ENCODE measurements around the gene CNOT1. TPM values are rescaled to one million over a fixed set of nuclear protein-coding genes. Genes with fewer than 3 reads are reported as not detected.

Gene CNOT1
- total RNA-seq, 4 donors from 2014 or later: 122 to 257 (median 178) TPM

GRCh38 chr16:58658796-58659211 lies 29.2 kb upstream of the CNOT1 start:
- Histone ChIP-seq H3K27ac (no peak overlapping the region), H3K36me3 (no peaks in the 10 kb centered on the region), H3K9me3 (no peaks in the 10 kb centered on the region), H3K4me1 (peaks cover 0 to 15% (median 3%) of the 10 kb centered on the region in 4 donors), H3K27me3 (no peaks in the 10 kb centered on the region), H3K4me3 (no peak overlapping the region)
- WGBS, 2 donors (ENCODE audit: low coverage in 1 of 2): 79% methylated on average over 3 of the region's 3 CpGs; no CpG with 5 or more reads in 1 of the 2 donors
- in situ Hi-C loops (cut with MboI; ENCODE audit: low pct_ligation_motif_present in 1 of 4, low pct_unique_long_range_greater_than_20kb in 1 of 4, low sequenced_read_pairs in 3 of 4) (loop anchor here in 2 of 4 donors (25.0 kb wide), 2 partner anchors 322 to 647 kb away; partner anchors contain the start of genes USB1 (in 1 of the 2) and ZNF319 (in 1 of the 2)), intact Hi-C loops (cut with DNase I; ENCODE audit: low total_unique reads) (no loop called here)
- no peak for DNase-seq
- TF ChIP-seq EP300 (IDR thresholded peaks at IDR 0.05; ENCODE audit: low read depth): no peak
- no peak for TF ChIP-seq CTCF (IDR thresholded peaks at IDR 0.05)

- H3K4me1 ChIP-seq: peaks cover 0 to 15% (median 3%) of the 10 kb centered on the region in 4 donors
- no peak overlapping the region for H3K4me3 ChIP-seq
- DNase-seq: no peak
- H3K27me3 ChIP-seq: no peaks in the 10 kb centered on the region
- H3K36me3 ChIP-seq: no peaks in the 10 kb centered on the region
- 70 to 74% methylated on average over 2 to 4 of the region's 4 CpGs for WGBS, 2 donors (ENCODE audit: low coverage in 1 of 2)
- intact Hi-C loops (cut with DNase I; ENCODE audit: low total_unique reads) (no loop called here), in situ Hi-C loops (cut with MboI; ENCODE audit: low pct_ligation_motif_present in 1 of 4, low pct_unique_long_range_greater_than_20kb in 1 of 4, low sequenced_read_pairs in 3 of 4) (loop anchor here in 2 of 4 donors (25.0 kb wide), 2 partner anchors 320 to 645 kb away; partner anchors contain the start of genes USB1 (in 1 of the 2) and ZNF319 (in 1 of the 2))
- no peak for TF ChIP-seq POLR2AphosphoS5 (IDR thresholded peaks at IDR 0.05)
- no peak for TF ChIP-seq CTCF (IDR thresholded peaks at IDR 0.05)
- TF ChIP-seq POLR2A (IDR thresholded peaks at IDR 0.05): no peak
- no peak for TF ChIP-seq EP300 (IDR thresholded peaks at IDR 0.05; ENCODE audit: low read depth)
- no peaks in the 10 kb centered on the region for H3K9me3 ChIP-seq
- peak overlapping the region in 2 of 4 donors; percentile 6 to 18 for H3K27ac ChIP-seq
These were observed 27.3 kb upstream of the CNOT1 start for GRCh38 chr16:58656899-58657298.

GRCh38 chr16:58655215-58655596 lies 25.6 kb upstream of the CNOT1 start:
- in situ Hi-C loops (cut with MboI; ENCODE audit: low pct_ligation_motif_present in 1 of 4, low pct_unique_long_range_greater_than_20kb in 1 of 4, low sequenced_read_pairs in 3 of 4): loop anchor here in 2 of 4 donors (25.0 kb wide), 2 partner anchors 318 to 643 kb away; partner anchors contain the start of genes USB1 (in 1 of the 2) and ZNF319 (in 1 of the 2)

More at GRCh38 chr16:58655215-58655596, 25.6 kb upstream of the CNOT1 start:
- peaks cover 0 to 19% (median 5%) of the 10 kb centered on the region in 4 donors for H3K4me1 ChIP-seq
- TF ChIP-seq CTCF (IDR thresholded peaks at IDR 0.05) (no peak), EP300 (IDR thresholded peaks at IDR 0.05; ENCODE audit: low read depth) (no peak), POLR2A (IDR thresholded peaks at IDR 0.05) (no peak), POLR2AphosphoS5 (IDR thresholded peaks at IDR 0.05) (no peak)
- H3K27me3 ChIP-seq: no peaks in the 10 kb centered on the region
- H3K36me3 ChIP-seq: no peaks in the 10 kb centered on the region
- no peaks in the 10 kb centered on the region for H3K9me3 ChIP-seq
- intact Hi-C loops (cut with DNase I; ENCODE audit: low total_unique reads): no loop called here
- WGBS, 2 donors (ENCODE audit: low coverage in 1 of 2): 73 to 85% methylated on average over 4 to 8 of the region's 8 CpGs
- no peak for DNase-seq
- H3K27ac ChIP-seq: no peak overlapping the region
- H3K4me3 ChIP-seq: no peak overlapping the region

Measured in transverse colon (tissue), 4 donors.